Pancreas (tissue), 10 donors: Measurements from ENCODE around the gene THOC1. TPM values are rescaled to one million over a fixed set of nuclear protein-coding genes. Genes with fewer than 3 reads are reported as not detected.

ENCODE experiments used
- ATAC-seq, 4 donors: fragments of 200-7000 bp; cut with Tn5 transposase; one replicate each; pipeline versions ENCODE4 v1.8.0 to v1.9.1; 2020; ENCODE audit warnings: mild to moderate bottlenecking in 4 of 4, moderate library complexity in 4 of 4
- DNase-seq, 6 donors: peaks; one replicate each; pipeline ENCODE4 v3.0.0-alpha.2; 2020
- FAIRE-seq: peaks from 2 replicates; lab custom pipeline; 2012; peaks lifted over from hg19 to GRCh38; lab: Jason Lieb, UNC
- H3K27ac ChIP-seq, 4 donors: fragments of 200-600 bp; sonication (generic); 1 replicate in 3 of 4; 2 replicates in 1 of 4; pipeline versions ENCODE4 v1.5.0 to v1.8.0; 2020
- H3K27me3 ChIP-seq, 4 donors: fragments of 200-600 bp; one replicate each; pipeline ENCODE4 v1.8.0; 2021
- H3K36me3 ChIP-seq, 3 donors: fragments of 200-600 bp; sonication (generic) in 1 of 3; one replicate each; pipeline versions ENCODE4 v1.5.0 to v1.8.0; 2020 to 2021
- H3K4me1 ChIP-seq, 3 donors: fragments of 200-600 bp; one replicate each; pipeline ENCODE4 v1.8.0; 2021
- H3K4me3 ChIP-seq, 4 donors: fragments of 200-600 bp; sonication (generic) in 2 of 4; one replicate each; pipeline versions ENCODE4 v1.5.0 to v1.8.0; 2020 to 2021
- H3K9me3 ChIP-seq, 4 donors: fragments of 200-600 bp; one replicate each; pipeline ENCODE4 v1.8.0; 2021
- CTCF ChIP-seq, 4 donors: fragments of 200-600 bp; sonication (generic) in 3 of 4; IDR thresholded peaks; one replicate each; pipeline versions ENCODE4 v1.5.0 to v1.8.0; 2021; ENCODE audit warnings: antibody characterized with exemption in 4 of 4
- WGBS, 2 donors: extraction: QIAGEN DNeasy Blood & Tissue Kit; methylation state at CpG; one replicate each; pipeline ENCODE4 v1.1.7; 2013; 5-methylcytosine and 5-hydroxymethylcytosine counted together
- intact Hi-C, 3 donors: fragments of 100-400 bp; cut with DNase I; formaldehyde crosslinking; loops; one replicate each; pipeline versions ENCODE4 v1.11.1 to v1.14.2; 2022
- polyA plus RNA-seq, 2 donors: library from polyadenylated mRNA; stranded (reverse); fragments of 200-250 nt; gene quantifications; one replicate each; pipeline ENCODE4 v1.2.3, GENCODE V29; 2013
- total RNA-seq, 6 donors: library from RNA; stranded (reverse); fragmentation: NEBNext Ultra II Directional in 4 of 6; extraction: Animal tissue kit (Norgen Biotek cat#: 25700) in 4 of 6; gene quantifications; one replicate each; pipeline versions ENCODE4 v1.2.1 to v1.2.4, GENCODE V29; 2021 to 2023
- donor health status: healthy with polysubstance abuse.
- donor health status: DM: no; HTN: no; CAD: no; lungs with moderate emphysema.
- donor health status: DM: no; HTN: no; CAD: no.
- donor health status: control.
- donor health status: control.
- donor health status: Bipolar disorder and iron deficiency.
- donor health status: DM: yes; HTN: yes; CAD: no.
- donor health status: DM: no; HTN: no; CAD: no.
- donor health status: DM: no; HTN: no; CAD: no.
- donor health status: DM: yes; HTN: yes; CAD: no.

THOC1 gene
- total and polyA plus RNA-seq, 8 donors: 7.3 to 63.9 (median 16.1) TPM

- TF ChIP-seq CTCF (IDR thresholded peaks at IDR 0.05): no peak
- no peak for FAIRE-seq
Observed at GRCh38 chr18:248053-248452, 19.8 kb downstream of the THOC1 start.

GRCh38 chr18:245282-245847 lies 22.5 kb downstream of the THOC1 start:
- DNase-seq (no peak), FAIRE-seq (no peak), ATAC-seq (no peak)
- no peak for TF ChIP-seq CTCF (IDR thresholded peaks at IDR 0.05)
- Histone ChIP-seq H3K27ac (no peak overlapping the region), H3K4me3 (no peak overlapping the region), H3K27me3 (no peaks in the 10 kb centered on the region), H3K9me3 (no peaks in the 10 kb centered on the region), H3K4me1 (no peaks in the 10 kb centered on the region), H3K36me3 (peaks cover 0 to 48% (median 0%) of the 10 kb centered on the region in 3 donors)
- intact Hi-C loops: no loop called here
- WGBS, 2 donors: 89 to 95% methylated on average over 2 of the region's 2 CpGs

More at GRCh38 chr18:248053-248452, 19.8 kb downstream of the THOC1 start:
- Histone ChIP-seq H3K27ac (no peak overlapping the region), H3K4me3 (no peak overlapping the region), H3K4me1 (no peaks in the 10 kb centered on the region), H3K36me3 (peaks cover 0 to 58% (median 9%) of the 10 kb centered on the region in 3 donors), H3K27me3 (no peaks in the 10 kb centered on the region), H3K9me3 (no peaks in the 10 kb centered on the region)
- no peak for ATAC-seq
- intact Hi-C loops: no loop called here
- 87 to 90% methylated on average over 4 of the region's 4 CpGs for WGBS, 2 donors
- DNase-seq: no peak

GRCh38 chr18:240175-240574 lies 27.7 kb downstream of the THOC1 start:
- Histone ChIP-seq H3K4me1 (no peaks in the 10 kb centered on the region), H3K36me3 (peaks cover 0 to 13% (median 0%) of the 10 kb centered on the region in 3 donors), H3K27ac (no peak overlapping the region), H3K4me3 (no peak overlapping the region), H3K9me3 (no peaks in the 10 kb centered on the region), H3K27me3 (no peaks in the 10 kb centered on the region)
- intact Hi-C loops: no loop called here
- ATAC-seq: no peak
- WGBS, 2 donors: 94 to 98% methylated on average over 1 of the region's 1 CpG
- no peak for DNase-seq
- TF ChIP-seq CTCF (IDR thresholded peaks at IDR 0.05): no peak
- FAIRE-seq: no peak

- FAIRE-seq: no peak
- no peak for ATAC-seq
- H3K36me3 ChIP-seq: no peaks in the 10 kb centered on the region
- no peaks in the 10 kb centered on the region for H3K27me3 ChIP-seq
- DNase-seq: no peak
- TF ChIP-seq CTCF (IDR thresholded peaks at IDR 0.05): no peak
- 97 to 98% methylated on average over 1 of the region's 1 CpG for WGBS, 2 donors
- no peak overlapping the region for H3K27ac ChIP-seq
- H3K4me1 ChIP-seq: no peaks in the 10 kb centered on the region
- intact Hi-C loops: no loop called here
- H3K9me3 ChIP-seq: no peaks in the 10 kb centered on the region
- H3K4me3 ChIP-seq: no peak overlapping the region
Observed at GRCh38 chr18:231563-231962, 36.3 kb downstream of the THOC1 start.

DNA sequence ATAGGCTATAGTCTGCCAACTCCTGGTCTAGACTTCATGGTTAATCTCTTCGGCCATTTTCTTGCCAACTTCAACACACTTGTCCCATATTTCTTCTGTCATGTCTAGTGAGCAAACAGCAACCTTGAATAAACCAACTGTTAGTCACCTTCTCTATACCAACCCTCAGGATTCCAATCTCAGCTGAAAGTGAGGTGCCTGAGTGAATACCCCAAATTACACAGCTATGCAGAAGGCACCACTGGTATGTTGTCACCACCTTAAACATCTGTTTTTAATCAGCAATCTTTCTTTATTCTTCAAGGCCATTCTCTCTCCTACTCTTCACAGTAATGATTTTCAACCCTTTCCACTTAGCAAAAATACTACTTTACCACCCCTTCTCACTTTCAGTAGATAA lies 39.3 kb downstream of the THOC1 start:
- Histone ChIP-seq H3K27me3 (no peaks in the 10 kb centered on the region), H3K9me3 (no peaks in the 10 kb centered on the region), H3K27ac (no peak overlapping the region), H3K4me3 (no peak overlapping the region), H3K4me1 (no peaks in the 10 kb centered on the region), H3K36me3 (peaks cover 0 to 7% (median 0%) of the 10 kb centered on the region in 3 donors)
- WGBS, 2 donors: 72 to 81% methylated on average over 1 of the region's 1 CpG
- no peak for DNase-seq
- no peak for FAIRE-seq
- TF ChIP-seq CTCF (IDR thresholded peaks at IDR 0.05): no peak
- no peak for ATAC-seq
- intact Hi-C loops: no loop called here
